ENCODE measurements around the gene KDM6B. TPM values are rescaled to one million over a fixed set of nuclear protein-coding genes. Genes with fewer than 3 reads are reported as not detected.

KDM6B gene
- total RNA-seq, 1 experiment from 2014 or later = 28.9 TPM

- Histone ChIP-seq H2BK120ac (ENCODE audit: low read depth, low read length, poor library complexity, severe bottlenecking) (no peak overlapping the region), H2BK20ac (ENCODE audit: low read depth, low read length, poor library complexity, severe bottlenecking) (no peak overlapping the region), H3K9me3 (ENCODE audit: control insufficient read depth, low read depth, low read length) (no peaks in the 10 kb centered on the region), H2AK5ac (ENCODE audit: insufficient read length, low read length) (no peak overlapping the region), H4K5ac (ENCODE audit: insufficient read length, low read depth, low read length) (no peak overlapping the region), H3K4me2 (ENCODE audit: insufficient read depth, insufficient read length, low read length) (peak overlapping the region; percentile 75), H3K23me2 (ENCODE audit: insufficient read length, low read depth, low read length, poor library complexity, severe bottlenecking) (peaks cover 31% of the 10 kb centered on the region), H3K18ac (ENCODE audit: insufficient read length, low read depth, low read length) (no peak overlapping the region), H3K9ac (ENCODE audit: extremely low read depth, insufficient read length, low read length) (no peak overlapping the region), H3K4me1 (ENCODE audit: insufficient read depth, low read length) (peaks cover 2% of the 10 kb centered on the region; the same call in 1 of the 2 replicates), H2BK15ac (ENCODE audit: low read depth, low read length) (no peak overlapping the region), H2BK12ac (ENCODE audit: insufficient read length, low read depth, low read length) (no peak overlapping the region), H3K79me2 (ENCODE audit: insufficient read depth, low read length) (no peaks in the 10 kb centered on the region), H3K23ac (ENCODE audit: insufficient read length, low read depth, low read length) (no peak overlapping the region), H3K14ac (ENCODE audit: insufficient read depth, low read length) (no peak overlapping the region), H4K8ac (replicated peaks; ENCODE audit: insufficient read length, low read depth, low read length) (no peak overlapping the region), H2BK5ac (ENCODE audit: insufficient read length, low read length) (no peak overlapping the region), H4K20me1 (ENCODE audit: control insufficient read depth, insufficient read depth, insufficient read length) (no peaks in the 10 kb centered on the region), H3K27ac (ENCODE audit: insufficient read length, low read depth, low read length) (no peak overlapping the region), H3K4ac (ENCODE audit: low read depth, low read length) (no peak overlapping the region), H4K91ac (ENCODE audit: insufficient read length, low read depth, low read length) (no peak overlapping the region), H2AFZ (ENCODE audit: low read length) (no peak overlapping the region), H3K79me1 (ENCODE audit: insufficient read depth, low read depth, low read length, poor library complexity, severe bottlenecking) (no peaks in the 10 kb centered on the region), H3T11ph (ENCODE audit: low read length) (no peak overlapping the region), H3K56ac (ENCODE audit: insufficient read length, low read depth, low read length) (no peak overlapping the region), H3K27me3 (ENCODE audit: insufficient read depth, low read length) (peaks cover 18% of the 10 kb centered on the region; the same call in 1 of the 2 replicates)
- whole genome bisulfite sequencing (ENCODE audit: extremely low coverage, insufficient read length, low lambda C conversion rate) = no CpG with 5 or more reads among the region's 20 CpGs
- Mint-ChIP-seq H3K9me3 (no peaks in the 10 kb centered on the region), H3K4me1 (peaks cover 34 to 40% of the 10 kb centered on the region in 2 experiments), H3K36me3 (ENCODE audit: insufficient read depth in 1 of 3, low read depth in 3 of 3) (no peaks in the 10 kb centered on the region), H3K27ac (peak overlapping the region in 2 of 3 experiments; percentile 97 to 99; a peak in 3 of 7 replicates), H3K27me3 (ENCODE audit: low read depth) (peaks cover 49% of the 10 kb centered on the region), H3K4me3 (peak overlapping the region; percentile 81 to 90)
- TF ChIP-seq, protein P1, sequence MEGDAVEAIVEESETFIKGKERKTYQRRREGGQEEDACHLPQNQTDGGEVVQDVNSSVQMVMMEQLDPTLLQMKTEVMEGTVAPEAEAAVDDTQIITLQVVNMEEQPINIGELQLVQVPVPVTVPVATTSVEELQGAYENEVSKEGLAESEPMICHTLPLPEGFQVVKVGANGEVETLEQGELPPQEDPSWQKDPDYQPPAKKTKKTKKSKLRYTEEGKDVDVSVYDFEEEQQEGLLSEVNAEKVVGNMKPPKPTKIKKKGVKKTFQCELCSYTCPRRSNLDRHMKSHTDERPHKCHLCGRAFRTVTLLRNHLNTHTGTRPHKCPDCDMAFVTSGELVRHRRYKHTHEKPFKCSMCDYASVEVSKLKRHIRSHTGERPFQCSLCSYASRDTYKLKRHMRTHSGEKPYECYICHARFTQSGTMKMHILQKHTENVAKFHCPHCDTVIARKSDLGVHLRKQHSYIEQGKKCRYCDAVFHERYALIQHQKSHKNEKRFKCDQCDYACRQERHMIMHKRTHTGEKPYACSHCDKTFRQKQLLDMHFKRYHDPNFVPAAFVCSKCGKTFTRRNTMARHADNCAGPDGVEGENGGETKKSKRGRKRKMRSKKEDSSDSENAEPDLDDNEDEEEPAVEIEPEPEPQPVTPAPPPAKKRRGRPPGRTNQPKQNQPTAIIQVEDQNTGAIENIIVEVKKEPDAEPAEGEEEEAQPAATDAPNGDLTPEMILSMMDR (conservative IDR thresholded peaks at IDR 0.05) = no peak
- peak; percentile 73 for DNase-seq
Observed at GRCh38 chr17:7834542-7834956, 532 bp downstream of the KDM6B start.

Data from H9 (cell line).